BLaER1 treated with 17β-estradiol and CSF1 and Interleukin-3, amounts not matched to agents 10 nM and 100 nM (cell line): ENCODE measurements around the gene IBA57.
"Not testable (repeated sequence)": the region's sequence is repeated elsewhere in the genome, so short reads cannot be mapped to it uniquely, and the experiment has no call there.

Experiments
- H3K27ac ChIP-seq, 11 experiments: shearing (Covaris generic); formaldehyde crosslinking; 2 replicates each; pipeline ENCODE4 v1.8.1; 2022
- H3K27me3 ChIP-seq, 11 experiments: shearing (Covaris generic); formaldehyde crosslinking; 2 replicates each; pipeline ENCODE4 v1.8.1; 2022
- H3K36me3 ChIP-seq, 11 experiments: shearing (Covaris generic); formaldehyde crosslinking; 2 replicates each; pipeline ENCODE4 v1.8.1; 2022
- H3K4me1 ChIP-seq, 10 experiments: shearing (Covaris generic); formaldehyde crosslinking; 2 replicates each; pipeline ENCODE4 v1.8.1; 2022
- H3K4me2 ChIP-seq, 11 experiments: shearing (Covaris generic); formaldehyde crosslinking; 2 replicates each; pipeline ENCODE4 v1.8.1; 2022
- H3K4me3 ChIP-seq, 10 experiments: shearing (Covaris generic); formaldehyde crosslinking; 2 replicates each; pipeline ENCODE4 v1.8.1; 2022
- H3K9ac ChIP-seq, 11 experiments: shearing (Covaris generic); formaldehyde crosslinking; 2 replicates each; pipeline ENCODE4 v1.8.1; 2022
- H3K9me3 ChIP-seq, 11 experiments: shearing (Covaris generic); formaldehyde crosslinking; replicated peaks in 1 of 11; 2 replicates each; pipeline ENCODE4 v1.8.1; 2022
- H4K20me1 ChIP-seq, 11 experiments: shearing (Covaris generic); formaldehyde crosslinking; 2 replicates each; pipeline ENCODE4 v1.8.1; 2022
- Cebpa-rat ChIP-seq, 11 experiments: shearing (Covaris generic); IDR thresholded peaks; 2 replicates each; pipeline ENCODE4 v1.8.1; 2022

The IBA57 gene

GRCh38 chr1:228216371-228217320 is 51.0 kb downstream of the IBA57 start:
- no peak overlapping the region for H3K4me2 ChIP-seq
- H3K9ac ChIP-seq: peak overlapping the region in 2 of 11 experiments; percentile 8 to 9; a peak in 2 of 22 replicates
- H3K27me3 ChIP-seq: no peaks in the 10 kb centered on the region
- peaks cover 5 to 33% (median 12%) of the 10 kb centered on the region in 10 experiments; a peak in 15 of 20 replicates for H3K4me1 ChIP-seq
- no peak overlapping the region for H3K27ac ChIP-seq
- no peaks in the 10 kb centered on the region for H3K9me3 ChIP-seq
- H3K36me3 ChIP-seq: peaks cover 22 to 70% (median 46%) of the 10 kb centered on the region in 11 experiments; a peak in 21 of 22 replicates
- TF ChIP-seq Cebpa-rat (IDR thresholded peaks at IDR 0.05): no peak
- no peak overlapping the region for H3K4me3 ChIP-seq
- peaks cover 0 to 68% (median 16%) of the 10 kb centered on the region in 11 experiments; a peak in 13 of 22 replicates for H4K20me1 ChIP-seq

- Histone ChIP-seq H3K27me3 (no peaks in the 10 kb centered on the region), H3K27ac (no peak overlapping the region)
- TF ChIP-seq Cebpa-rat (IDR thresholded peaks at IDR 0.05): no peak
Observed at GRCh38 chr1:228217551-228218344, 52.1 kb downstream of the IBA57 start.

GRCh38 chr1:228218513-228219244 is 53.1 kb downstream of the IBA57 start:
- Histone ChIP-seq H4K20me1 (peaks cover 0 to 59% (median 16%) of the 10 kb centered on the region in 11 experiments; a peak in 12 of 22 replicates), H3K4me3 (no peak overlapping the region), H3K4me2 (no peak overlapping the region), H3K9ac (peak overlapping the region in 1 of 11 experiments; percentile 31; a peak in 1 of 22 replicates), H3K27me3 (no peaks in the 10 kb centered on the region), H3K9me3 (no peaks in the 10 kb centered on the region), H3K36me3 (peaks cover 24 to 85% (median 56%) of the 10 kb centered on the region in 11 experiments; a peak in 21 of 22 replicates), H3K4me1 (peaks cover 5 to 29% (median 12%) of the 10 kb centered on the region in 10 experiments; a peak in 15 of 20 replicates), H3K27ac (no peak overlapping the region)
- TF ChIP-seq Cebpa-rat (IDR thresholded peaks at IDR 0.05): no peak

More at GRCh38 chr1:228217551-228218344, 52.1 kb downstream of the IBA57 start:
- H3K36me3 ChIP-seq: peaks cover 22 to 80% (median 53%) of the 10 kb centered on the region in 11 experiments; a peak in 21 of 22 replicates
- H3K4me1 ChIP-seq: peaks cover 5 to 29% (median 12%) of the 10 kb centered on the region in 10 experiments; a peak in 15 of 20 replicates
- no peak overlapping the region for H3K9ac ChIP-seq
- H3K9me3 ChIP-seq: no peaks in the 10 kb centered on the region
- peaks cover 0 to 59% (median 16%) of the 10 kb centered on the region in 11 experiments; a peak in 12 of 22 replicates for H4K20me1 ChIP-seq
- H3K4me2 ChIP-seq: no peak overlapping the region
- no peak overlapping the region for H3K4me3 ChIP-seq

GRCh38 chr1:228219245-228219961 is 53.8 kb downstream of the IBA57 start:
- H3K27me3 ChIP-seq: no peaks in the 10 kb centered on the region
- H3K4me1 ChIP-seq: peaks cover 0 to 23% (median 6%) of the 10 kb centered on the region in 10 experiments; a peak in 14 of 20 replicates
- H3K4me3 ChIP-seq: no peak overlapping the region
- no peak for TF ChIP-seq Cebpa-rat (IDR thresholded peaks at IDR 0.05)
- peak overlapping the region in 1 of 11 experiments; percentile 14; a peak in 1 of 22 replicates for H3K4me2 ChIP-seq
- H4K20me1 ChIP-seq: peaks cover 0 to 54% (median 14%) of the 10 kb centered on the region in 11 experiments; a peak in 12 of 22 replicates
- H3K36me3 ChIP-seq: peaks cover 31 to 92% (median 63%) of the 10 kb centered on the region in 11 experiments
- peak overlapping the region in 1 of 11 experiments; percentile 12; a peak in 1 of 22 replicates for H3K27ac ChIP-seq
- H3K9ac ChIP-seq: no peak overlapping the region
- peaks cover 0 to 7% (median 4%) of the 10 kb centered on the region in 11 experiments; a peak in 18 of 22 replicates for H3K9me3 ChIP-seq

GRCh38 chr1:228219962-228220780 is 54.6 kb downstream of the IBA57 start:
- Histone ChIP-seq H4K20me1 (peaks cover 0 to 46% (median 9%) of the 10 kb centered on the region in 11 experiments; a peak in 9 of 22 replicates), H3K9ac (no peak overlapping the region), H3K9me3 (peaks cover 7 to 15% (median 11%) of the 10 kb centered on the region in 11 experiments; a peak in 20 of 22 replicates), H3K4me2 (no peak overlapping the region; a peak in 1 of 22 replicates), H3K27ac (peak overlapping the region in 1 of 11 experiments; percentile 12; a peak in 1 of 22 replicates), H3K36me3 (peaks cover 39 to 95% (median 71%) of the 10 kb centered on the region in 11 experiments), H3K4me3 (no peak overlapping the region), H3K4me1 (peaks cover 0 to 15% (median 0%) of the 10 kb centered on the region in 10 experiments; a peak in 8 of 20 replicates), H3K27me3 (no peaks in the 10 kb centered on the region)
- no peak for TF ChIP-seq Cebpa-rat (IDR thresholded peaks at IDR 0.05)

GRCh38 chr1:228221097-228221496 is 55.5 kb downstream of the IBA57 start:
- H3K27ac ChIP-seq, H3K9ac ChIP-seq, H3K27me3 ChIP-seq, H3K4me3 ChIP-seq, H3K4me2 ChIP-seq: not testable (repeated sequence)
- Histone ChIP-seq H3K4me1 (peaks cover 0 to 12% (median under 1%) of the 10 kb centered on the region in 10 experiments; a peak in 7 of 20 replicates), H3K36me3 (peaks cover 45 to 95% (median 80%) of the 10 kb centered on the region in 11 experiments), H4K20me1 (peaks cover 0 to 37% (median 7%) of the 10 kb centered on the region in 11 experiments; a peak in 9 of 22 replicates), H3K9me3 (peaks cover 8 to 20% (median 15%) of the 10 kb centered on the region in 11 experiments; a peak in 20 of 22 replicates)

GRCh38 chr1:228222548-228222947 is 56.9 kb downstream of the IBA57 start:
- Histone ChIP-seq H3K36me3 (peaks cover 45 to 95% (median 77%) of the 10 kb centered on the region in 11 experiments), H3K27me3 (no peaks in the 10 kb centered on the region), H3K4me3 (no peak overlapping the region), H3K9me3 (peaks cover 8 to 20% (median 15%) of the 10 kb centered on the region in 11 experiments; a peak in 20 of 22 replicates), H4K20me1 (peaks cover 0 to 22% (median 0%) of the 10 kb centered on the region in 11 experiments; a peak in 4 of 22 replicates), H3K4me1 (peaks cover 0 to 26% (median 11%) of the 10 kb centered on the region in 10 experiments; a peak in 18 of 20 replicates), H3K9ac (no peak overlapping the region), H3K4me2 (no peak overlapping the region), H3K27ac (no peak overlapping the region)
- TF ChIP-seq Cebpa-rat (IDR thresholded peaks at IDR 0.05): no peak
